GM12878 (cell line): ENCODE measurements around the gene DTD1. TPM values are rescaled to one million over a fixed set of nuclear protein-coding genes. Genes with fewer than 3 reads are reported as not detected.

ENCODE experiments used
- BCLAF1 ChIP-seq: fragments of 450-650 bp; IDR thresholded peaks from 2 replicates; pipeline ENCODE4 v1.6.1; 2017; ENCODE audit warnings: antibody characterized with exemption, mild to moderate bottlenecking, moderate library complexity
- BHLHE40 ChIP-seq, 2 experiments: fragments of 450-650 bp in 1 of 2; IDR thresholded peaks; 2 replicates each; pipeline ENCODE4 v1.6.1; 2011 to 2017; ENCODE audit warnings: low read depth in 2 of 2, borderline replicate concordance in 1 of 2, improper control_type of control experiment in 1 of 2, low read length in 1 of 2, mild to moderate bottlenecking in 1 of 2
- BRCA1 ChIP-seq: IDR thresholded peaks from 2 replicates; pipeline ENCODE4 v1.6.1; 2011; ENCODE audit warnings: low read depth, low read length, improper control_type of control experiment
- CEBPB ChIP-seq, 2 experiments: fragments of 150-350 bp in 1 of 2; IDR thresholded peaks; 2 replicates each; pipeline ENCODE4 v1.6.1; 2012 to 2014; ENCODE audit warnings: low read depth in 2 of 2, low read length in 2 of 2, borderline replicate concordance in 1 of 2, inconsistent platforms in 1 of 2
- DPF2 ChIP-seq: fragments of 450-650 bp; IDR thresholded peaks from 2 replicates; pipeline ENCODE4 v1.6.1; 2017; ENCODE audit warnings: mild to moderate bottlenecking
- ETV6 ChIP-seq, 2 experiments: fragments of 450-650 bp in 1 of 2; IDR thresholded peaks in 1 of 2; conservative IDR thresholded peaks in 1 of 2; 2 replicates each; pipeline ENCODE4 v1.6.1; 2014; ENCODE audit warnings: antibody characterized with exemption in 1 of 2, borderline replicate concordance in 1 of 2, low read depth in 1 of 2, mild to moderate bottlenecking in 1 of 2, moderate library complexity in 1 of 2
- FOS ChIP-seq: IDR thresholded peaks from 3 replicates; pipeline ENCODE4 v1.6.1; 2011; ENCODE audit warnings: borderline replicate concordance; ENCODE audit not compliant: insufficient read length; ENCODE audit errors: extremely low read depth
- FOXK2 ChIP-seq: fragments of 450-650 bp; IDR thresholded peaks from 2 replicates; pipeline ENCODE4 v1.6.1; 2017; ENCODE audit warnings: mild to moderate bottlenecking, moderate library complexity
- MEF2B ChIP-seq: fragments of 450-650 bp; IDR thresholded peaks from 2 replicates; pipeline ENCODE4 v1.6.1; 2018; ENCODE audit warnings: mild to moderate bottlenecking, moderate library complexity; ENCODE audit not compliant: partially characterized antibody, poor library complexity, severe bottlenecking
- MTA2 ChIP-seq: fragments of 450-650 bp; IDR thresholded peaks from 2 replicates; pipeline ENCODE4 v1.6.1; 2016; ENCODE audit warnings: low read depth, mild to moderate bottlenecking, moderate library complexity
- NBN ChIP-seq: fragments of 450-650 bp; IDR thresholded peaks from 2 replicates; pipeline ENCODE4 v1.6.1; 2016
- NR2F1 ChIP-seq: fragments of 450-650 bp; conservative IDR thresholded peaks from 2 replicates; pipeline ENCODE4 v1.6.1; 2017; ENCODE audit warnings: mild to moderate bottlenecking
- POU2F2 ChIP-seq: IDR thresholded peaks from 3 replicates; pipeline ENCODE4 v1.6.1; 2011; ENCODE audit warnings: low read depth, mild to moderate bottlenecking, low read length, borderline replicate concordance
- RBBP5 ChIP-seq: fragments of 200-600 bp; sonication (generic); conservative IDR thresholded peaks from 2 replicates; pipeline ENCODE4 v1.6.1; 2016
- RELA ChIP-seq: fragments of 450-650 bp; IDR thresholded peaks from 2 replicates; pipeline ENCODE4 v1.8.0; 2014; ENCODE audit warnings: borderline replicate concordance; ENCODE audit not compliant: partially characterized antibody
- RELB ChIP-seq: fragments of 450-650 bp; IDR thresholded peaks from 2 replicates; pipeline ENCODE4 v1.6.1; 2017; ENCODE audit warnings: low read depth, mild to moderate bottlenecking, moderate library complexity
- SPI1 ChIP-seq: IDR thresholded peaks from 2 replicates; pipeline ENCODE4 v1.6.1; 2011; ENCODE audit warnings: low read depth, mild to moderate bottlenecking, low read length, moderate library complexity, borderline replicate concordance; ENCODE audit not compliant: insufficient read depth
- WRNIP1 ChIP-seq: IDR thresholded peaks from 2 replicates; pipeline ENCODE4 v1.6.1; 2011; ENCODE audit warnings: low read depth, low read length, improper control_type of control experiment, borderline replicate concordance
- ZZZ3 ChIP-seq: IDR thresholded peaks from 2 replicates; pipeline ENCODE4 v1.6.1; 2011; ENCODE audit warnings: low read depth; ENCODE audit not compliant: control insufficient read depth, insufficient read length
- polyA plus RNA-seq, 11 experiments: library from polyadenylated mRNA; depleted of rRNA in 4 of 11; unstranded in 6 of 11; stranded (reverse) in 5 of 11; fragments of >200 nt; fragmentation: Nextera tagmentation in 4 of 11; fragmentation: Illumina TruSeq in 1 of 11; extraction: Ambion mirVana in 4 of 11; extraction: Trizol in 1 of 11; gene quantifications; 1 replicate in 1 of 11; 2 replicates in 10 of 11; pipeline versions ENCODE4 v1.2.1 to v1.2.3, GENCODE V29; 2011 to 2016; ENCODE audit warnings: inconsistent platforms in 2 of 11, missing spikeins in 2 of 11, low read depth in 1 of 11
- total RNA-seq, 4 experiments: library from RNA; depleted of rRNA in 3 of 4; stranded (reverse); fragments of >200 nt in 3 of 4; fragmentation: Illumina TruSeq in 1 of 4; extraction: Trizol in 1 of 4; gene quantifications; 2 replicates each; pipeline versions ENCODE4 v1.2.1 to v1.2.3, GENCODE V29; 2013 to 2021
- TF ChIP-seq, protein P1 (sequence below): fragments of 450-650 bp; IDR thresholded peaks from 2 replicates; pipeline ENCODE4 v1.6.1; 2016; ENCODE audit warnings: mild to moderate bottlenecking, moderate library complexity, borderline replicate concordance

DTD1 gene
- total and polyA plus RNA-seq, 10 of the 15 experiments (the other 5 are each of a cell fraction or from before 2014, with no cell fraction given): 24.3 to 99.8 (median 63.3) TPM

DNA sequence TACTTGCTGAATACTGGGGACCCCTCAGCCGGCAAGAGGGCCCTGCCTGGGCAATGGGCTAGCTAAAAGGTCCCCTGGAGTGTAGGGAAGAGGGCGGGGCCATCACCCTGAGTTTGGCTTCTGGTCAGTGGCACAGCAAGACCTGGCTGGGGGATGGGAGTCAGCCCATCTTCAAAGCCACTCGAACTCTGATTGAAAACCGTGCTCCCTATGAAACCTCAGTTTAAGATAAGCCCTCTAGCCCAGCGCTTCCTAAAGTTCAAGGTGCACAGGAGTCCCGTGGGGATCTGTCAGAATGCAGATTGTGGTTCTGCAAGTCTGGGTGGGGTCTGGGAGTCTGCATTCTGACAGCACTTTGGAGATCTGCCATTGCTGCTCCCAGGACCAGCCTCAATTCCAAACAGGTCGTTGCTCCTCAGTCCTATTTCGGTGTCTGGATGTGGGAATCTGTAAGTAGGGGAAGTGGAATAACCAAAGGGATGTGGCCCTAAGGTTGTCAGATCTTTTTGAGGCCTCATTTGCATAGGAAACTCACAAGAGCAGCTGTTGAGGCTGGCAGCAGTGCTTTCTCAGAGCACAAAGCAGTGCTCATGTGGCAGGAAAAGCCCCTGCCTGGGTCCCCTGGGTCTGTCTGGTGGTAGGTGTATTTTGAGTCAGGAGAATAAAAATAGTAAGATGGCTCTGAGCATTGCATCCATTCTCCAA is 140.5 kb downstream of the DTD1 start (continued):
- TF ChIP-seq RELB: peak; percentile 80
- peak; percentile 94; the same call in 2 of the 3 replicates for TF ChIP-seq POU2F2
- peak; percentile 93 for TF ChIP-seq MEF2B
- TF ChIP-seq, protein P1, sequence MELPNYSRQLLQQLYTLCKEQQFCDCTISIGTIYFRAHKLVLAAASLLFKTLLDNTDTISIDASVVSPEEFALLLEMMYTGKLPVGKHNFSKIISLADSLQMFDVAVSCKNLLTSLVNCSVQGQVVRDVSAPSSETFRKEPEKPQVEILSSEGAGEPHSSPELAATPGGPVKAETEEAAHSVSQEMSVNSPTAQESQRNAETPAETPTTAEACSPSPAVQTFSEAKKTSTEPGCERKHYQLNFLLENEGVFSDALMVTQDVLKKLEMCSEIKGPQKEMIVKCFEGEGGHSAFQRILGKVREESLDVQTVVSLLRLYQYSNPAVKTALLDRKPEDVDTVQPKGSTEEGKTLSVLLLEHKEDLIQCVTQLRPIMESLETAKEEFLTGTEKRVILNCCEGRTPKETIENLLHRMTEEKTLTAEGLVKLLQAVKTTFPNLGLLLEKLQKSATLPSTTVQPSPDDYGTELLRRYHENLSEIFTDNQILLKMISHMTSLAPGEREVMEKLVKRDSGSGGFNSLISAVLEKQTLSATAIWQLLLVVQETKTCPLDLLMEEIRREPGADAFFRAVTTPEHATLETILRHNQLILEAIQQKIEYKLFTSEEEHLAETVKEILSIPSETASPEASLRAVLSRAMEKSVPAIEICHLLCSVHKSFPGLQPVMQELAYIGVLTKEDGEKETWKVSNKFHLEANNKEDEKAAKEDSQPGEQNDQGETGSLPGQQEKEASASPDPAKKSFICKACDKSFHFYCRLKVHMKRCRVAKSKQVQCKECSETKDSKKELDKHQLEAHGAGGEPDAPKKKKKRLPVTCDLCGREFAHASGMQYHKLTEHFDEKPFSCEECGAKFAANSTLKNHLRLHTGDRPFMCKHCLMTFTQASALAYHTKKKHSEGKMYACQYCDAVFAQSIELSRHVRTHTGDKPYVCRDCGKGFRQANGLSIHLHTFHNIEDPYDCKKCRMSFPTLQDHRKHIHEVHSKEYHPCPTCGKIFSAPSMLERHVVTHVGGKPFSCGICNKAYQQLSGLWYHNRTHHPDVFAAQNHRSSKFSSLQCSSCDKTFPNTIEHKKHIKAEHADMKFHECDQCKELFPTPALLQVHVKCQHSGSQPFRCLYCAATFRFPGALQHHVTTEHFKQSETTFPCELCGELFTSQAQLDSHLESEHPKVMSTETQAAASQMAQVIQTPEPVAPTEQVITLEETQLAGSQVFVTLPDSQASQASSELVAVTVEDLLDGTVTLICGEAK: no peak
- 0 out of 2 replicates have a peak, but pooled peaks have one; percentile 49 for TF ChIP-seq NR2F1
- TF ChIP-seq SPI1: peak; percentile 70; the same call in 1 of the 2 replicates
- TF ChIP-seq BRCA1: no peak
- no peak for TF ChIP-seq RELA
- no peak for TF ChIP-seq FOS
- TF ChIP-seq NBN: 0 out of 2 replicates have a peak, but pooled peaks have one; percentile 37
- TF ChIP-seq CEBPB (IDR thresholded peaks at IDR 0.05; ENCODE audit: borderline replicate concordance in 1 of 2, low read depth in 2 of 2, low read length in 2 of 2): no peak
- no peak for TF ChIP-seq WRNIP1
- no peak for TF ChIP-seq ETV6 (conservative IDR thresholded peaks at IDR 0.05 in 1 of 2, IDR thresholded peaks at IDR 0.05 in 1 of 2; ENCODE audit: borderline replicate concordance in 1 of 2, low read depth in 1 of 2)
- peak; percentile 50 for TF ChIP-seq DPF2
- TF ChIP-seq BCLAF1: no peak
- no peak for TF ChIP-seq FOXK2
- TF ChIP-seq RBBP5: no peak
- no peak for TF ChIP-seq ZZZ3
- peak; percentile 58 for TF ChIP-seq MTA2
- TF ChIP-seq BHLHE40 (IDR thresholded peaks at IDR 0.05; ENCODE audit: borderline replicate concordance in 1 of 2, low read depth in 2 of 2, low read length in 1 of 2): 0 out of 4 replicates have a peak, but pooled peaks of 1 of the 2 experiments have one; percentile 40
